Duodenal mucosa (tissue), 2 donors: ENCODE measurements around the gene SLN.
"Not testable (repeated sequence)": the region's sequence is repeated elsewhere in the genome, so short reads cannot be mapped to it uniquely, and the experiment has no call there.

Experiments
- H3K27ac ChIP-seq: one replicate; pipeline ENCODE4 v1.7.0; 2013; ENCODE audit warnings: low read depth, low read length
- H3K27me3 ChIP-seq, 2 donors: one replicate each; pipeline ENCODE4 v1.7.0; 2013; ENCODE audit warnings: low read length in 2 of 2, control low read depth in 1 of 2; ENCODE audit not compliant: insufficient read depth in 2 of 2, control insufficient read depth in 1 of 2
- H3K36me3 ChIP-seq, 2 donors: one replicate each; pipeline ENCODE4 v1.7.0; 2013; ENCODE audit warnings: low read length in 2 of 2, control low read depth in 1 of 2; ENCODE audit not compliant: insufficient read depth in 2 of 2, control insufficient read depth in 1 of 2
- H3K4me1 ChIP-seq, 2 donors: one replicate each; pipeline ENCODE4 v1.7.0; 2013; ENCODE audit warnings: low read length in 2 of 2, control low read depth in 1 of 2; ENCODE audit not compliant: insufficient read depth in 2 of 2, control insufficient read depth in 1 of 2
- H3K4me3 ChIP-seq, 2 donors: one replicate each; pipeline ENCODE4 v1.7.0; 2013; ENCODE audit warnings: low read length in 2 of 2, low read depth in 1 of 2
- H3K9ac ChIP-seq, 2 donors: one replicate each; pipeline ENCODE4 v1.7.0; 2013; ENCODE audit warnings: low read length in 2 of 2, low read depth in 1 of 2
- H3K9me3 ChIP-seq, 2 donors: one replicate each; pipeline ENCODE4 v1.7.0; 2013; ENCODE audit warnings: low read length in 2 of 2, control low read depth in 1 of 2; ENCODE audit not compliant: control insufficient read depth in 1 of 2

The SLN gene

GRCh38 chr11:107711861-107712755, at the start of gene SLN:
Gene SLN (minus strand): TSS chr11:107712056.
- Histone ChIP-seq H3K36me3 (no peaks in the 10 kb centered on the region), H3K27ac (no peak within 1 kb of the TSS), H3K4me1 (no peaks in the 10 kb centered on the region), H3K9me3 (no peaks in the 10 kb centered on the region), H3K27me3 (peaks cover 0 to 6% of the 10 kb centered on the region in 2 donors), H3K9ac (no peak within 1 kb of the TSS), H3K4me3 (no peak within 1 kb of the TSS)

DNA sequence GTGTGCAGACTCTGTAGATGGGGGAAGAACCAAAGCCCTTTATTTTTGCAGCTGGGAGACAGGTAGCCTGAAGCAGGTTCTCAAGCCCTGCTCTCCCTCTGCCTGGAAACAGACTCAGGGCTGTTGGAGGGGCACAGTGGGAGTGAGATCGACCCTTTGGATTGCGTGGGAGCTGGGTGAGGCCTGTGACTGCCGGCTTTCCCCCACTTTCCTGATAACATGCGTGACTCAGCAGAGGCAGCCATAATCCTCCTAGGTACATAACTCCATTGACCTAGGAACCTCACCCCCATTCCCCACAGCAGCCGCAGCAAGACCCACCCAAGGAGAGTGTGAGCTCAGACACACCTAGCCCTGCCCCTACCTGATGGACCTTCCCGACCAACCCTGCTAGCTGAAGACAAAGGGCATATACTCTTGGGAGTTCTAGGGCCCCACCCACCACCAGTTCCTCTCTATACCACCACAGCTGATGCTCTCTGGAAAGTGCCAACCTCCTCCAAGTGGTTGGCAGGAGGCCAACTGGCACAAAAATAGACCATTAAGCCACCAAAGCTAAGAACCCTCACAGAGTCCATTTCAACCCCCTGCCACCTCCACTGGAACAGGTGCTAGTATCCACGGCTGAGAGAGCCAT, 47.0 kb upstream of the SLN start:
- H3K9ac ChIP-seq, H3K27ac ChIP-seq, H3K4me3 ChIP-seq, H3K27me3 ChIP-seq, H3K9me3 ChIP-seq, H3K4me1 ChIP-seq, H3K36me3 ChIP-seq: not testable (repeated sequence)

- Histone ChIP-seq H3K4me1 (peaks cover 0 to 8% of the 10 kb centered on the region in 2 donors), H3K4me3 (no peak overlapping the region), H3K9ac (no peak overlapping the region), H3K27me3 (peaks cover 0 to 5% of the 10 kb centered on the region in 2 donors), H3K27ac (no peak overlapping the region), H3K9me3 (no peaks in the 10 kb centered on the region), H3K36me3 (no peaks in the 10 kb centered on the region)
Observed at GRCh38 chr11:107757661-107758060, 45.8 kb upstream of the SLN start.

- Histone ChIP-seq H3K27ac (no peak overlapping the region), H3K36me3 (no peaks in the 10 kb centered on the region), H3K9me3 (no peaks in the 10 kb centered on the region), H3K9ac (no peak overlapping the region), H3K4me3 (no peak overlapping the region), H3K27me3 (peaks cover 0 to 8% of the 10 kb centered on the region in 2 donors), H3K4me1 (peaks cover 0 to 8% of the 10 kb centered on the region in 2 donors)
Observed at GRCh38 chr11:107756553-107756952, 44.7 kb upstream of the SLN start.

DNA sequence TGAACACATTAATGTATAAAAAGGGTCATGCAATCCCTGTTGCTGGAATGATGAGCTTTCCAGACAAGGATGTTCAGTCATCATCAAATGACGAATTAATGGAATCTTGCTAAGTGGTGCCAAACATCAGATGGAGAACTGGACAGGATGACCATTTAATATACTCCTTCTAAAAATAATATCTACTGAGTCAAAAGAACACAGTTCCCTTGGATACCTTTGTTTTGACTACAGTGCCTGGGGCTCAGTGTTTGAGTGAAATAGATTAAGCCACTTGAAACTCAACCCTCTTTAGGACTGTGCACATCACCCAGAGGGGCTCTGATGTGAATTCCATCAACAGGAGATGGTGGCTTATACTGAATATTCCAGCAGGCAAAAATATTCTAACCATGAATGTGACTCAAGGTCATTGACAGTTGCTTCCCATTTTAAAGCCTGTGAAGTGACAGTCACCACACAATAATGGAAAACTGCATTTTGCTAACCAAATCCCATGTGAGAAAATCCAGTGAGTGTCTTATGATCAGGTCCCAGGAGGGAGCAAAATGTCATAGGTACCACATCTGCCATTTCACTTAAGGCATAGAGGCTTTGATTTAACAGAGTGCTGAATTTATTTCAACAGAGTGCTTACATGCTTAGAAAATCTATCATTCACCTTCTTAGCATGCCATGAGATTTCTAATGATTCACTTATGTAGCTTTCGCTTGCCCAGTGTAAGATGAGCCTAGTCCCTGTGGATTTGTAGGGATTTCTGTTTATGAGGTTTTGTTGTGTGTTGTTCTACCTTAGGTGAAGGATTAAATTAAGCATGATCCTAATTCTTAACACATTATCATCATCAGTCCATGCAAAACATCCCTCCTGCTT, 41.3 kb upstream of the SLN start:
- Histone ChIP-seq H3K27me3 (peaks cover 0 to 8% of the 10 kb centered on the region in 2 donors), H3K4me1 (no peaks in the 10 kb centered on the region), H3K4me3 (no peak overlapping the region), H3K9ac (no peak overlapping the region), H3K36me3 (no peaks in the 10 kb centered on the region), H3K27ac (no peak overlapping the region), H3K9me3 (no peaks in the 10 kb centered on the region)

- Histone ChIP-seq H3K4me1 (no peaks in the 10 kb centered on the region), H3K9me3 (no peaks in the 10 kb centered on the region), H3K27ac (no peak overlapping the region), H3K36me3 (no peaks in the 10 kb centered on the region), H3K9ac (no peak overlapping the region), H3K27me3 (peaks cover 0 to 8% of the 10 kb centered on the region in 2 donors), H3K4me3 (no peak overlapping the region)
Observed at GRCh38 chr11:107752508-107752907, 40.7 kb upstream of the SLN start.

GRCh38 chr11:107751082-107751481, 39.2 kb upstream of the SLN start:
- no peaks in the 10 kb centered on the region for H3K9me3 ChIP-seq
- H3K27ac ChIP-seq: no peak overlapping the region
- H3K27me3 ChIP-seq: peaks cover 0 to 8% of the 10 kb centered on the region in 2 donors
- no peak overlapping the region for H3K9ac ChIP-seq
- no peak overlapping the region for H3K4me3 ChIP-seq
- H3K36me3 ChIP-seq: no peaks in the 10 kb centered on the region
- H3K4me1 ChIP-seq: no peaks in the 10 kb centered on the region

DNA sequence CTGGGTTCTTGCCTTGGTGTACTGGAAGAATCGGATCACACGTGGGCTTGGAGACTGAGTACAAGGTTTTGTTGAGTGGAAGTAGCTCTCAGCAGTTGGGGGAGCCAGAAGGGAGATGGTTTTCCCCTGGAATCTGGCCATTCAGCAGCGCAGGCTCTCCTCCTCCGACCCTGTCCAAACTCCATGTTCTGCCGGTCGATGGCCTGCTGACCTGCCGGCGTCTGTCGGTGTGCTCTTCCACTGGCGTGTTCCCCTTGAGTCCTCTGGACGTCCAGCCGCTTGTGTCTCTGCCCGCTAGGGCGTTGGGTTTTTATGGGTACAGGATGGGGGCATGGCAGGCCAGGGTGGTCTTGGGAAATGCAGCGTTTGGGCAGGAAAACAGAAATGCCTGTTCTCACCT, 38.5 kb upstream of the SLN start:
- H3K36me3 ChIP-seq: no peaks in the 10 kb centered on the region
- no peaks in the 10 kb centered on the region for H3K9me3 ChIP-seq
- peaks cover 0 to 8% of the 10 kb centered on the region in 2 donors for H3K27me3 ChIP-seq
- no peak overlapping the region for H3K27ac ChIP-seq
- H3K9ac ChIP-seq: no peak overlapping the region
- H3K4me3 ChIP-seq: no peak overlapping the region
- no peaks in the 10 kb centered on the region for H3K4me1 ChIP-seq

DNA sequence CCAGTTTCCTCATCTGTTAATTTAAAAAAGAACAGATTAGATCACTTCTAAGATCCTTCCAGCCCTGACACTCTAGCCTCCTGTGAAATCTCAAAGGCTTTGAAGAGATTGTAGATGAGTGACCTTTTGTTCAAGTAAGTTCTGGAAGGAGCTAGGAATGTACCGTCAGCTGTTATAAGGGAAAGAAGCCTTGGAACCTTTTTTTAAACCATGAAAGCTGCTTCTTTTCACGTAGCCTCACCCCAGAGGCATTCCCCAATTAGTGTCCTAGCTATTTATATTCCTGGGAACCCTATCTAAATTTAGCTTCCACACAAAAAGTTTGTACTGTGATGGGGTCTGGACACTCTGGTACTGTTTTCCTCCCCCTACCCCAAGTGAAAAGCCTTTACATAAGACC, 35.8 kb upstream of the SLN start:
- Histone ChIP-seq H3K27me3 (peaks cover 0 to 2% of the 10 kb centered on the region in 2 donors), H3K9ac (no peak overlapping the region), H3K27ac (no peak overlapping the region), H3K36me3 (no peaks in the 10 kb centered on the region), H3K9me3 (no peaks in the 10 kb centered on the region), H3K4me1 (no peaks in the 10 kb centered on the region), H3K4me3 (no peak overlapping the region)

- Histone ChIP-seq H3K27me3 (no peaks in the 10 kb centered on the region), H3K36me3 (no peaks in the 10 kb centered on the region), H3K4me3 (no peak overlapping the region), H3K9ac (no peak overlapping the region), H3K4me1 (no peaks in the 10 kb centered on the region), H3K9me3 (no peaks in the 10 kb centered on the region), H3K27ac (no peak overlapping the region)
Observed at GRCh38 chr11:107744736-107745135, 32.9 kb upstream of the SLN start.
